ENCODE data around the gene HIC2.
"Not testable (repeated sequence)": the region's sequence is repeated elsewhere in the genome, so short reads cannot be mapped to it uniquely, and the experiment has no call there.

HIC2 gene

GRCh38 chr22:21417227-21417746, at the start of gene HIC2:
Gene HIC2, plus strand, starts transcription at chr22:21417371. Its CDS starts 25,461 bp downstream, at chr22:21442832.
- DNase-seq = not testable (repeated sequence)

GRCh38 chr22:21368603-21369310, 48.4 kb upstream of the HIC2 start:
- not testable (repeated sequence) for DNase-seq

- not testable (repeated sequence) for DNase-seq
Measured at GRCh38 chr22:21375880-21376279, 41.3 kb upstream of the HIC2 start.

- DNase-seq = not testable (repeated sequence)
Measured at GRCh38 chr22:21383701-21384467, 33.3 kb upstream of the HIC2 start, which contains the start of gene RIMBP3B. Gene RIMBP3B, plus strand, starts transcription at chr22:21383751. Its CDS starts 108 bp downstream, at chr22:21383859.

GRCh38 chr22:21384468-21385357, 32.5 kb upstream of the HIC2 start:
- DNase-seq = not testable (repeated sequence)

GRCh38 chr22:21389480-21389879, 27.7 kb upstream of the HIC2 start:
- DNase-seq = not testable (repeated sequence)

- DNase-seq = not testable (repeated sequence)
Measured at GRCh38 chr22:21390013-21390412, 27.2 kb upstream of the HIC2 start.

- DNase-seq = not testable (repeated sequence)
Measured at GRCh38 chr22:21394613-21395012, 22.6 kb upstream of the HIC2 start.

GRCh38 chr22:21401197-21401969, 15.8 kb upstream of the HIC2 start:
- DNase-seq = not testable (repeated sequence)

GRCh38 chr22:21402763-21403314, 14.3 kb upstream of the HIC2 start:
- not testable (repeated sequence) for DNase-seq

- DNase-seq = not testable (repeated sequence)
Measured at GRCh38 chr22:21407139-21407538, 10.0 kb upstream of the HIC2 start.

GRCh38 chr22:21407792-21408191, 9.4 kb upstream of the HIC2 start:
- not testable (repeated sequence) for DNase-seq

GRCh38 chr22:21416375-21416774, 796 bp upstream of the HIC2 start:
- not testable (repeated sequence) for DNase-seq

- not testable (repeated sequence) for DNase-seq
Measured at GRCh38 chr22:21417853-21418252, 682 bp downstream of the HIC2 start.

GRCh38 chr22:21418974-21419638, 1.9 kb downstream of the HIC2 start:
- DNase-seq = not testable (repeated sequence)

- DNase-seq = not testable (repeated sequence)
Measured at GRCh38 chr22:21420180-21420763, 3.1 kb downstream of the HIC2 start.

GRCh38 chr22:21424084-21424709, 7.0 kb downstream of the HIC2 start:
- not testable (repeated sequence) for DNase-seq

GRCh38 chr22:21434378-21435233, 17.4 kb downstream of the HIC2 start:
- DNase-seq = not testable (repeated sequence)
